Loucy (cell line): ENCODE results near the gene ACACB.

Experiments
- EZH2phosphoT487 ChIP-seq: fragments of 200-600 bp; IDR thresholded peaks from 2 replicates; pipeline ENCODE4 v1.6.1; 2018; ENCODE audit warnings: antibody characterized with exemption, mild to moderate bottlenecking, moderate library complexity, borderline replicate concordance
- TF ChIP-seq, protein P1 (sequence below): fragments of 200-600 bp; sonication (generic); conservative IDR thresholded peaks from 2 replicates; pipeline ENCODE4 v1.5.1; 2014; ENCODE audit warnings: mild to moderate bottlenecking, antibody characterized with exemption, low read length

DNA sequence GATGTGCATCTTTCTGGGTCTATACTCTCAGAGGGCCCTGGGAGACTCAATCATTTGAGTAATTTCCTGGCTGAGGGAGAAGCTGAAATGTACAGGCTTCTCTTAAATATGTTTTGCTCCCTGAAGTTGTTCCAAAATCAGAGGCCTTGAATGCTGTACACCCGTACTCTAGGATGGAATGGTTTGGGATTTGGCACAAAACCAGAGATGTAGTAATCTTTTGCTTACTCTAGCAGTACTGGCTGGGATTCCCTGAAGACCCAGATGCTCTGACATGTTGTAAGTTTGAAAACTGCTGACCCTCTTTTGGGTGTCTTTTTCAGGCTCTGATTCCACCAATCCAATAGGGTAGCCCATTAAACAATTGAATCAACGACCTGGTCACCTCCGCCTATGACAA, 10.4 kb downstream of the ACACB start:
- TF ChIP-seq, protein P1, sequence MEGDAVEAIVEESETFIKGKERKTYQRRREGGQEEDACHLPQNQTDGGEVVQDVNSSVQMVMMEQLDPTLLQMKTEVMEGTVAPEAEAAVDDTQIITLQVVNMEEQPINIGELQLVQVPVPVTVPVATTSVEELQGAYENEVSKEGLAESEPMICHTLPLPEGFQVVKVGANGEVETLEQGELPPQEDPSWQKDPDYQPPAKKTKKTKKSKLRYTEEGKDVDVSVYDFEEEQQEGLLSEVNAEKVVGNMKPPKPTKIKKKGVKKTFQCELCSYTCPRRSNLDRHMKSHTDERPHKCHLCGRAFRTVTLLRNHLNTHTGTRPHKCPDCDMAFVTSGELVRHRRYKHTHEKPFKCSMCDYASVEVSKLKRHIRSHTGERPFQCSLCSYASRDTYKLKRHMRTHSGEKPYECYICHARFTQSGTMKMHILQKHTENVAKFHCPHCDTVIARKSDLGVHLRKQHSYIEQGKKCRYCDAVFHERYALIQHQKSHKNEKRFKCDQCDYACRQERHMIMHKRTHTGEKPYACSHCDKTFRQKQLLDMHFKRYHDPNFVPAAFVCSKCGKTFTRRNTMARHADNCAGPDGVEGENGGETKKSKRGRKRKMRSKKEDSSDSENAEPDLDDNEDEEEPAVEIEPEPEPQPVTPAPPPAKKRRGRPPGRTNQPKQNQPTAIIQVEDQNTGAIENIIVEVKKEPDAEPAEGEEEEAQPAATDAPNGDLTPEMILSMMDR = no peak
- no peak for TF ChIP-seq EZH2phosphoT487
